GM12801 (cell line): ENCODE results near the gene ACTR1A.

Source experiments
- CTCF ChIP-seq: IDR thresholded peaks from one replicate; pipeline ENCODE4 v1.5.1; 2011; ENCODE audit warnings: control low read depth; ENCODE audit not compliant: insufficient read length; ENCODE audit errors: extremely low read depth

ACTR1A gene

GRCh38 chr10:102433619-102434046 is 68.9 kb downstream of the ACTR1A start:
- TF ChIP-seq CTCF = no peak

GRCh38 chr10:102432162-102432950 is 70.2 kb downstream of the ACTR1A start, which contains the start of gene CUEDC2:
Gene CUEDC2 (minus strand): TSS chr10:102432574. CDS start chr10:102425188, 7,386 bp downstream.
- no peak for TF ChIP-seq CTCF

DNA sequence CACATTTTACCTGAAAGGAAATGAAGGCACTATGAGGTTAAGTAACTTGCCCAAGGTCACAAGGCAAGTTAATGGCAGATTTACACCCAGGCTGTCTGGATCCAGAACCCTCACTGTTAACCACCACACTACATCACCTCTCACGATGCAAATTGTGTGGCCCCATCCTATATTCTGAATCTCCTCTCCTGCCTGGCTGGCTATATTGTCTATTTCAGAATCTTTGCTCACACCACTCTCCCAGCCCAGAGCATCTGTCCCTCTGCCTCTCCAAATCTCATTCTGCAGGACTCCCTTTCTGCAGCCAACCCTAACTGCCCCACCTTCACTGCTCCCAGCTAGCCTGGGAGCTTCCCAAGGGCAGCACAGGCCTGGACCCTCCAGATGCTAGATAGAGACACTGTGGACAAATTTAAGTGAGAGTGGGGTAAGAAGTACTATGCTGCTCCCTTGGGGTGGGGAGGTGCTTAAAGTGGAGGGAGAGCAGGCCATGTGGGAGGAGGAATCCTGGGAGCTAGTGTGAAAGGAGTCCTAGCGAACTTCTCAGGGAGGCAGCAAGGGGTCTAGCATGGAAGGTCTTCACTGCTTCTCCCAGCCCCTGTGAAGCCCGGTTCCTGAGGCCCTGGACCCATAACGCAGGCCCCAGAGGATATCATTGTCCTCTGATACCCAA is 70.9 kb downstream of the ACTR1A start:
- no peak for TF ChIP-seq CTCF

GRCh38 chr10:102429468-102429867 is 73.0 kb downstream of the ACTR1A start:
- no peak for TF ChIP-seq CTCF
